Tibial nerve (tissue), 4 donors: ENCODE results near the gene PPP1R3F. TPM values are rescaled to one million over a fixed set of nuclear protein-coding genes. Genes with fewer than 3 reads are reported as not detected.

Source experiments
- DNase-seq, 2 donors: peaks; one replicate each; pipeline ENCODE4 v3.0.0-alpha.2; 2019; ENCODE audit warnings: low spot score in 2 of 2
- H3K27ac ChIP-seq, 4 donors: fragments of 200-600 bp; sonication (generic) in 3 of 4; one replicate each; pipeline ENCODE4 v1.5.1; 2017 to 2019; ENCODE audit warnings: mild to moderate bottlenecking in 1 of 4
- H3K27me3 ChIP-seq, 2 donors: fragments of 200-600 bp; sonication (generic) in 1 of 2; one replicate each; pipeline versions ENCODE4 v1.5.1 to v1.6.0; 2017 to 2019
- H3K36me3 ChIP-seq, 3 donors: fragments of 200-600 bp; sonication (generic); one replicate each; pipeline ENCODE4 v1.5.1; 2018 to 2019
- H3K4me1 ChIP-seq, 4 donors: fragments of 200-600 bp; sonication (generic) in 3 of 4; one replicate each; pipeline ENCODE4 v1.5.1; 2017 to 2019
- H3K4me3 ChIP-seq, 4 donors: fragments of 200-600 bp; sonication (generic) in 3 of 4; one replicate each; pipeline ENCODE4 v1.5.1; 2017 to 2019; ENCODE audit warnings: mild to moderate bottlenecking in 1 of 4, moderate library complexity in 1 of 4
- H3K9me3 ChIP-seq, 4 donors: fragments of 200-600 bp; sonication (generic) in 3 of 4; one replicate each; pipeline ENCODE4 v1.5.1; 2017 to 2019
- EP300 ChIP-seq, 2 donors: sonication (generic); formaldehyde crosslinking; IDR thresholded peaks; one replicate each; pipeline ENCODE4 v1.6.1; 2017; ENCODE audit warnings: antibody characterized with exemption in 2 of 2, mild to moderate bottlenecking in 1 of 2
- POLR2A ChIP-seq, 2 donors: fragments of 450-650 bp; IDR thresholded peaks; one replicate each; pipeline ENCODE4 v1.6.1; 2017; ENCODE audit warnings: antibody characterized with exemption in 2 of 2, mild to moderate bottlenecking in 2 of 2, moderate library complexity in 2 of 2
- WGBS, 2 donors: methylation state at CpG; one replicate each; pipeline ENCODE4 v1.1.5; 2018; 5-methylcytosine and 5-hydroxymethylcytosine counted together
- total RNA-seq, 4 donors: library from RNA; depleted of rRNA; stranded (reverse); fragments of >200 nt; gene quantifications; one replicate each; pipeline ENCODE4 v1.1.0, GENCODE V29; 2016
- TF ChIP-seq, protein P1 (sequence below), 5 experiments: fragments of 200-600 bp in 3 of 5; fragments of 450-650 bp in 2 of 5; sonication (generic) in 3 of 5; IDR thresholded peaks; one replicate each; pipeline ENCODE4 v1.5.1; 2016 to 2019; ENCODE audit warnings: antibody characterized with exemption in 5 of 5, mild to moderate bottlenecking in 3 of 5, moderate library complexity in 2 of 5

PPP1R3F gene, protein sequence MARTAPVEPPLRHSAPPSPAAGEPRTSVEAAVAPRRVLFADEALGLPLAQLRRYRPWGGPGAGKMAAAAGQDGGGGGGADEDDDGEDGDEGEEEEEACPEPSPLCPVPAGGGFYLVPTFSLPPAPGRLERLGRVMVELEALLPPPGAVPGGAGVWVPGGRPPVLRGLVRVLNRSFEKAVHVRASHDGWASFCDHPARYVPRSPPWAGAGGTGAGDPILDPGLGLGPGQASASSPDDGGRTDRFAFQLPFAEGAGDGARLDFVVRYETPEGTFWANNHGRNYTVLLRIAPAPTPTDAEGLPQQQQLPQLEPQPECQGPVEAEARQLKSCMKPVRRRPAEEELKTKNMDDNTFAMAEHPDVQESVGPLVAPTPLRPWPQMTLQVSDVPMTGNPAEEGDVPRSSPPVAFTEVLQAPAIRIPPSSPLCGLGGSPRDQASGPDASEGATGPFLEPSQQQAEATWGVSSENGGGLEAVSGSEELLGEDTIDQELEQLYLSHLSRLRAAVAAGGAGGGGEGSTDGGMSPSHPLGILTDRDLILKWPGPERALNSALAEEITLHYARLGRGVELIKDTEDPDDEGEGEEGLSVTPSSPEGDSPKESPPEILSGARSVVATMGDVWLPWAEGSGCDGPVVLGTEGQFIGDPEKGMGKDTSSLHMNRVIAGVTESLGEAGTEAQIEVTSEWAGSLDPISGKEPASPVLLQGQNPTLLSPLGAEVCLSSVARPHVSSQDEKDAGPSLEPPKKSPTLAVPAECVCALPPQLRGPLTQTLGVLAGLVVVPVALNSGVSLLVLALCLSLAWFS
- 10 to 100 TPM; 20.9 to 36.9 (median 27.1) TPM for total RNA-seq

DNA sequence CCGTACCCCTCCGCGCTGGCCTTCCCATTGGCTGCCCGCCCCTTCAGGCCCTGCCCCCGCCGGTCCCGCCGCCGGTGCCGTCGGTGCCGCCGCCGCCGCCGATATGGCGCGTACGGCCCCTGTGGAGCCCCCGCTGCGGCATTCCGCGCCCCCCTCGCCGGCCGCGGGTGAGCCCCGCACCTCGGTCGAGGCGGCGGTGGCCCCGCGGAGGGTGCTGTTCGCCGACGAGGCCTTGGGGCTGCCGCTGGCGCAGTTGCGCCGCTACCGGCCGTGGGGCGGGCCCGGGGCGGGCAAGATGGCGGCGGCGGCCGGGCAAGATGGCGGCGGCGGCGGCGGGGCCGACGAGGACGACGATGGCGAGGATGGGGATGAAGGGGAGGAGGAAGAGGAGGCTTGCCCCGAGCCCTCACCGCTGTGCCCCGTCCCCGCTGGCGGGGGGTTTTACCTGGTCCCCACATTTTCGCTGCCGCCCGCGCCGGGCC is at the start of gene PPP1R3F:
TSS of gene PPP1R3F (plus strand) at position 27 of the 482 bp plus-strand sequence. CDS start at position 104, 77 bp downstream.
- Histone ChIP-seq H3K27me3 (no peaks in the 10 kb centered on the region), H3K4me3 (peak within 1 kb of the TSS; percentile 59 to 87 (median 72)), H3K27ac (peak within 1 kb of the TSS; percentile 89 to 98 (median 96)), H3K9me3 (no peaks in the 10 kb centered on the region), H3K4me1 (peaks cover 0 to 41% (median 18%) of the 10 kb centered on the region in 4 donors), H3K36me3 (no peaks in the 10 kb centered on the region)
- TF ChIP-seq, protein P1, sequence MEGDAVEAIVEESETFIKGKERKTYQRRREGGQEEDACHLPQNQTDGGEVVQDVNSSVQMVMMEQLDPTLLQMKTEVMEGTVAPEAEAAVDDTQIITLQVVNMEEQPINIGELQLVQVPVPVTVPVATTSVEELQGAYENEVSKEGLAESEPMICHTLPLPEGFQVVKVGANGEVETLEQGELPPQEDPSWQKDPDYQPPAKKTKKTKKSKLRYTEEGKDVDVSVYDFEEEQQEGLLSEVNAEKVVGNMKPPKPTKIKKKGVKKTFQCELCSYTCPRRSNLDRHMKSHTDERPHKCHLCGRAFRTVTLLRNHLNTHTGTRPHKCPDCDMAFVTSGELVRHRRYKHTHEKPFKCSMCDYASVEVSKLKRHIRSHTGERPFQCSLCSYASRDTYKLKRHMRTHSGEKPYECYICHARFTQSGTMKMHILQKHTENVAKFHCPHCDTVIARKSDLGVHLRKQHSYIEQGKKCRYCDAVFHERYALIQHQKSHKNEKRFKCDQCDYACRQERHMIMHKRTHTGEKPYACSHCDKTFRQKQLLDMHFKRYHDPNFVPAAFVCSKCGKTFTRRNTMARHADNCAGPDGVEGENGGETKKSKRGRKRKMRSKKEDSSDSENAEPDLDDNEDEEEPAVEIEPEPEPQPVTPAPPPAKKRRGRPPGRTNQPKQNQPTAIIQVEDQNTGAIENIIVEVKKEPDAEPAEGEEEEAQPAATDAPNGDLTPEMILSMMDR (IDR thresholded peaks at IDR 0.05) = no peak
- peak; percentile 64 to 73 for TF ChIP-seq POLR2A (IDR thresholded peaks at IDR 0.05)
- WGBS, 2 donors = 60% methylated on average over 64 of the region's 70 CpGs; no CpG with 5 or more reads in 1 of the 2 donors
- DNase-seq = no peak

DNA sequence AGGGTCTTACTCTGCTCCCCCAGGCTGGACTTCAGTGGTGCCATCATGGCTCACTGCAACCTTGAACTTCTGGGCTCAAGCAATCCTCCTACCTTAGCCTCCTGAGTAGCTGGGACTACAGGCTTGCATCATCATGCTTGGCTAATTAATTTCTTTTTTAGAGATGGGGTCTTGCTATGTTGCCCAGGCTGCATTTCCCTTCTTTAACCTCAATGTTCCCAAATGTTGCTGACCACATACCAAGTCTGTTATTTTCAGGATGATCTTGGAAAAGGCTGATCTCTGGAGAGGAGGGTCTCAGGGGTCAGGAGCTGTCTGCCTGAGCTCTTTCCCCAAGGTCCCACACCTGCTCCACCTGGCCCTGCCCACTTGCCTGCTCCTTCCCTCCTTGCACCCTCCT is 49.5 kb upstream of the PPP1R3F start:
- Histone ChIP-seq H3K4me1 (no peaks in the 10 kb centered on the region), H3K9me3 (no peaks in the 10 kb centered on the region), H3K36me3 (no peaks in the 10 kb centered on the region), H3K4me3 (no peak overlapping the region), H3K27ac (no peak overlapping the region), H3K27me3 (no peaks in the 10 kb centered on the region)
- TF ChIP-seq EP300 (IDR thresholded peaks at IDR 0.05) (no peak), POLR2A (IDR thresholded peaks at IDR 0.05) (no peak)
- TF ChIP-seq, protein P1 (IDR thresholded peaks at IDR 0.05) = no peak
- no peak for DNase-seq

DNA sequence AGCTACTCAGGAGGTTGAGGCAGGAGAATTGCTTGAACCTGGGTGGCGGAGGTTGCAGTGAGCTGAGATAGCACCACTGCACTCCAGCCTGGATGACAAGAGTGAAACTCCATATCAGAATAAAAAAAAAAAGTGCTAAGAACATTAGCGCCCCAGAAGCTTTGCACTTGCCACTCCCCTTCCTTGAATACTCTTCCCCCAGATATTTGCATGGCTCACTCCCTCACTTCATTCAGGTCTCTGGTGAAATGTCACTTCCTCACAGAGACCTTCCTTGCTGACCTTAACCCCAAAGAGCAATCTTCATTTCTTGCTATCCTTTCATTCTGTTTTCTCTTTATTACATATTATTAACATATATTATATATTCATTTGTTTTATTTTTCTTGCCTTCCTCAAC is 47.7 kb upstream of the PPP1R3F start:
- no peak for DNase-seq
- no peaks in the 10 kb centered on the region for H3K36me3 ChIP-seq
- 78 to 88% methylated on average over 2 of the region's 2 CpGs for WGBS, 2 donors
- H3K4me1 ChIP-seq = no peaks in the 10 kb centered on the region
- H3K4me3 ChIP-seq = no peak overlapping the region
- H3K27me3 ChIP-seq = peaks cover 0 to 8% of the 10 kb centered on the region in 2 donors
- TF ChIP-seq EP300 (IDR thresholded peaks at IDR 0.05) (no peak), POLR2A (IDR thresholded peaks at IDR 0.05) (no peak)
- TF ChIP-seq, protein P1 (IDR thresholded peaks at IDR 0.05) = no peak
- H3K27ac ChIP-seq = no peak overlapping the region
- no peaks in the 10 kb centered on the region for H3K9me3 ChIP-seq

DNA sequence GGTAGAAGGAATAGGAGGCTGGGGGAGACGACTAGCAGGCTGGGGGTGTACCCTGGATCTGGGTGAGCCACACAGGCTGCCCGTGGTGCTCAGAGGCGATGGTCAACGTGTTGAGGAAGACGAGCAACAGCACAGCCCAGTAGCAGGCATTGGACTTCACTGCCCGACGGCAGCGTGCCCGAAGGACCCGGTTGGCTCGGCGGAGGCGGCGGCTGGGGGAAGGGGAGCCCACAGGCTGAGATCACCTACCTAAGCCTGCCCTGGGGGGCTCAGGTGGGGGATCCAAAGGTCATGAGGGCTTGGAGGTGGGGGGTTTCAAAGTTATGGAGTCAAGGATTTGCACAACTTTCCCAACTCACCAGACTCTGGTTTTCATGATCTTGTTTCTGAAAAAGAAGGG is 43.7 kb upstream of the PPP1R3F start:
- peaks cover 0 to 9% (median 0%) of the 10 kb centered on the region in 4 donors for H3K4me1 ChIP-seq
- peaks cover 0 to 8% of the 10 kb centered on the region in 2 donors for H3K27me3 ChIP-seq
- no peak for DNase-seq
- no peak overlapping the region for H3K27ac ChIP-seq
- no peak for TF ChIP-seq EP300 (IDR thresholded peaks at IDR 0.05)
- 66 to 70% methylated on average over 4 to 14 of the region's 14 CpGs for WGBS, 2 donors
- no peaks in the 10 kb centered on the region for H3K36me3 ChIP-seq
- no peaks in the 10 kb centered on the region for H3K9me3 ChIP-seq
- H3K4me3 ChIP-seq = no peak overlapping the region

DNA sequence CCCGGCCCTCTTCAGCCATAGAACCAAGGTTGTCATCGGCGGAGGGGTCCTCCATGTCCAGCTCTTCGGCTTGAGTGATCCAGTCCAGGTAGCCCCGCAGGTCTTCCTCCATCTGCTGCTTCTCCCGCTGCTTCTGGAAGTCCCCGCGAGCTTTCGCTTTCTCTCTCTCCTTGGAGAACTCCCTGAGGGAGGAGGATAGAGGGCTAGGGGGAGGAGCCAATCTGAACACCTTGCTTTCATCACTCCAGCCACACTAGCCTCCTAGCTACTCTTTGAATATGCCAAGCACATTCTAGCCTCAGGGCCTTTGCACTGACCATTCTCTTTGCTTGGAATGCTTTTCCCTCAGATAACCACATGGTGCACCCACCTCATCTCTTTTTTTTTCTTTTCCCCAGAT is 42.6 kb upstream of the PPP1R3F start:
- Histone ChIP-seq H3K9me3 (no peaks in the 10 kb centered on the region), H3K27ac (no peak overlapping the region), H3K36me3 (no peaks in the 10 kb centered on the region), H3K4me1 (peaks cover 0 to 11% (median 0%) of the 10 kb centered on the region in 4 donors), H3K4me3 (no peak overlapping the region), H3K27me3 (peaks cover 0 to 8% of the 10 kb centered on the region in 2 donors)
- no peak for DNase-seq
- WGBS, 2 donors = 92 to 99% methylated on average over 9 of the region's 9 CpGs
- TF ChIP-seq POLR2A (IDR thresholded peaks at IDR 0.05) = no peak
- TF ChIP-seq, protein P1 (IDR thresholded peaks at IDR 0.05) = no peak
- TF ChIP-seq EP300 (IDR thresholded peaks at IDR 0.05) = no peak
